ENCODE measurements around the gene RHBG.
"Not testable (repeated sequence)": the region's sequence is repeated elsewhere in the genome, so short reads cannot be mapped to it uniquely, and the experiment has no call there.

The RHBG gene

GRCh38 chr1:156346636-156347035, 22.4 kb upstream of the RHBG start:
- Histone ChIP-seq H3K9ac (ENCODE audit: low read length) (no peak overlapping the region), H3K36me3 (ENCODE audit: control insufficient read depth, insufficient read depth, low read length) (no peaks in the 10 kb centered on the region), H3K4me1 (ENCODE audit: control insufficient read depth, insufficient read depth, low read length) (no peaks in the 10 kb centered on the region), H3K27me3 (ENCODE audit: control insufficient read depth, insufficient read depth, low read length) (no peaks in the 10 kb centered on the region), H3K4me3 (ENCODE audit: low read length) (no peak overlapping the region), H3K27ac (ENCODE audit: low read depth, low read length) (no peak overlapping the region)

GRCh38 chr1:156347331-156347730, 21.7 kb upstream of the RHBG start:
- Histone ChIP-seq H3K36me3 (ENCODE audit: control insufficient read depth, insufficient read depth, low read length) (no peaks in the 10 kb centered on the region), H3K4me3 (ENCODE audit: low read length) (no peak overlapping the region)

GRCh38 chr1:156352481-156352880, 16.5 kb upstream of the RHBG start:
- H3K27me3 ChIP-seq (ENCODE audit: control insufficient read depth, insufficient read depth, low read length); H3K4me1 ChIP-seq (ENCODE audit: control insufficient read depth, insufficient read depth, low read length); H3K4me3 ChIP-seq (ENCODE audit: low read length): not testable (repeated sequence)

More at GRCh38 chr1:156347331-156347730, 21.7 kb upstream of the RHBG start:
- Histone ChIP-seq H3K27me3 (ENCODE audit: control insufficient read depth, insufficient read depth, low read length) (no peaks in the 10 kb centered on the region), H3K9ac (ENCODE audit: low read length) (no peak overlapping the region), H3K27ac (ENCODE audit: low read depth, low read length) (no peak overlapping the region), H3K4me1 (ENCODE audit: control insufficient read depth, insufficient read depth, low read length) (no peaks in the 10 kb centered on the region)

GRCh38 chr1:156356262-156356874, 12.6 kb upstream of the RHBG start:
- no peaks in the 10 kb centered on the region for H3K36me3 ChIP-seq (ENCODE audit: control insufficient read depth, insufficient read depth, low read length)
- no peaks in the 10 kb centered on the region for H3K4me1 ChIP-seq (ENCODE audit: control insufficient read depth, insufficient read depth, low read length)
- H3K27me3 ChIP-seq (ENCODE audit: control insufficient read depth, insufficient read depth, low read length) = peaks cover 14% of the 10 kb centered on the region
- H3K9ac ChIP-seq (ENCODE audit: low read length) = no peak overlapping the region
- no peak overlapping the region for H3K4me3 ChIP-seq (ENCODE audit: low read length)
- H3K27ac ChIP-seq (ENCODE audit: low read depth, low read length) = no peak overlapping the region

More at GRCh38 chr1:156352481-156352880, 16.5 kb upstream of the RHBG start:
- not testable (repeated sequence) for H3K9ac ChIP-seq (ENCODE audit: low read length); H3K27ac ChIP-seq (ENCODE audit: low read depth, low read length); H3K36me3 ChIP-seq (ENCODE audit: control insufficient read depth, insufficient read depth, low read length)

GRCh38 chr1:156356875-156357534, 12.0 kb upstream of the RHBG start:
- H3K9ac ChIP-seq (ENCODE audit: low read length) = no peak overlapping the region
- H3K27me3 ChIP-seq (ENCODE audit: control insufficient read depth, insufficient read depth, low read length) = peaks cover 14% of the 10 kb centered on the region

GRCh38 chr1:156357977-156358376, 11.0 kb upstream of the RHBG start:
- Histone ChIP-seq H3K4me1 (ENCODE audit: control insufficient read depth, insufficient read depth, low read length) (no peaks in the 10 kb centered on the region), H3K9ac (ENCODE audit: low read length) (no peak overlapping the region), H3K4me3 (ENCODE audit: low read length) (no peak overlapping the region), H3K27ac (ENCODE audit: low read depth, low read length) (no peak overlapping the region), H3K36me3 (ENCODE audit: control insufficient read depth, insufficient read depth, low read length) (no peaks in the 10 kb centered on the region), H3K27me3 (ENCODE audit: control insufficient read depth, insufficient read depth, low read length) (peaks cover 14% of the 10 kb centered on the region)

More at GRCh38 chr1:156356875-156357534, 12.0 kb upstream of the RHBG start:
- no peak overlapping the region for H3K27ac ChIP-seq (ENCODE audit: low read depth, low read length)
- H3K4me3 ChIP-seq (ENCODE audit: low read length) = no peak overlapping the region
- no peaks in the 10 kb centered on the region for H3K4me1 ChIP-seq (ENCODE audit: control insufficient read depth, insufficient read depth, low read length)
- no peaks in the 10 kb centered on the region for H3K36me3 ChIP-seq (ENCODE audit: control insufficient read depth, insufficient read depth, low read length)

- Histone ChIP-seq H3K9ac (ENCODE audit: low read length) (no peak overlapping the region), H3K27me3 (ENCODE audit: control insufficient read depth, insufficient read depth, low read length) (peaks cover 14% of the 10 kb centered on the region), H3K4me1 (ENCODE audit: control insufficient read depth, insufficient read depth, low read length) (no peaks in the 10 kb centered on the region), H3K36me3 (ENCODE audit: control insufficient read depth, insufficient read depth, low read length) (no peaks in the 10 kb centered on the region), H3K27ac (ENCODE audit: low read depth, low read length) (no peak overlapping the region), H3K4me3 (ENCODE audit: low read length) (no peak overlapping the region)
These were observed 10.4 kb upstream of the RHBG start for GRCh38 chr1:156358641-156359040.

- no peak overlapping the region for H3K9ac ChIP-seq (ENCODE audit: low read length)
- no peak overlapping the region for H3K27ac ChIP-seq (ENCODE audit: low read depth, low read length)
- H3K36me3 ChIP-seq (ENCODE audit: control insufficient read depth, insufficient read depth, low read length) = no peaks in the 10 kb centered on the region
- H3K4me3 ChIP-seq (ENCODE audit: low read length) = no peak overlapping the region
- peaks cover 14% of the 10 kb centered on the region for H3K27me3 ChIP-seq (ENCODE audit: control insufficient read depth, insufficient read depth, low read length)
- H3K4me1 ChIP-seq (ENCODE audit: control insufficient read depth, insufficient read depth, low read length) = no peaks in the 10 kb centered on the region
These were observed 9.8 kb upstream of the RHBG start for GRCh38 chr1:156359249-156359648.

- Histone ChIP-seq H3K4me1 (ENCODE audit: control insufficient read depth, insufficient read depth, low read length) (no peaks in the 10 kb centered on the region), H3K36me3 (ENCODE audit: control insufficient read depth, insufficient read depth, low read length) (no peaks in the 10 kb centered on the region), H3K4me3 (ENCODE audit: low read length) (no peak overlapping the region), H3K27me3 (ENCODE audit: control insufficient read depth, insufficient read depth, low read length) (peaks cover 14% of the 10 kb centered on the region), H3K9ac (ENCODE audit: low read length) (no peak overlapping the region), H3K27ac (ENCODE audit: low read depth, low read length) (no peak overlapping the region)
These were observed 9.0 kb upstream of the RHBG start for GRCh38 chr1:156359973-156360372.

GRCh38 chr1:156360534-156360933, 8.5 kb upstream of the RHBG start:
- Histone ChIP-seq H3K27ac (ENCODE audit: low read depth, low read length) (no peak overlapping the region), H3K9ac (ENCODE audit: low read length) (no peak overlapping the region), H3K4me3 (ENCODE audit: low read length) (no peak overlapping the region), H3K27me3 (ENCODE audit: control insufficient read depth, insufficient read depth, low read length) (peaks cover 14% of the 10 kb centered on the region), H3K4me1 (ENCODE audit: control insufficient read depth, insufficient read depth, low read length) (no peaks in the 10 kb centered on the region), H3K36me3 (ENCODE audit: control insufficient read depth, insufficient read depth, low read length) (no peaks in the 10 kb centered on the region)

GRCh38 chr1:156365754-156366153, 3.3 kb upstream of the RHBG start:
- H3K4me3 ChIP-seq (ENCODE audit: low read length) = no peak overlapping the region
- peaks cover 19% of the 10 kb centered on the region for H3K27me3 ChIP-seq (ENCODE audit: control insufficient read depth, insufficient read depth, low read length)
- no peaks in the 10 kb centered on the region for H3K4me1 ChIP-seq (ENCODE audit: control insufficient read depth, insufficient read depth, low read length)
- no peaks in the 10 kb centered on the region for H3K36me3 ChIP-seq (ENCODE audit: control insufficient read depth, insufficient read depth, low read length)
- no peak overlapping the region for H3K9ac ChIP-seq (ENCODE audit: low read length)
- no peak overlapping the region for H3K27ac ChIP-seq (ENCODE audit: low read depth, low read length)

- no peaks in the 10 kb centered on the region for H3K4me1 ChIP-seq (ENCODE audit: control insufficient read depth, insufficient read depth, low read length)
- no peak overlapping the region for H3K27ac ChIP-seq (ENCODE audit: low read depth, low read length)
- H3K36me3 ChIP-seq (ENCODE audit: control insufficient read depth, insufficient read depth, low read length) = no peaks in the 10 kb centered on the region
- H3K4me3 ChIP-seq (ENCODE audit: low read length) = no peak overlapping the region
- peaks cover 19% of the 10 kb centered on the region for H3K27me3 ChIP-seq (ENCODE audit: control insufficient read depth, insufficient read depth, low read length)
- no peak overlapping the region for H3K9ac ChIP-seq (ENCODE audit: low read length)
These were observed 2.4 kb upstream of the RHBG start for GRCh38 chr1:156366378-156367166.

Measured in rectal smooth muscle tissue (tissue), 1 donor.